Tibial nerve (tissue), 4 donors: ENCODE results near the gene SLC22A12. TPM values are rescaled to one million over a fixed set of nuclear protein-coding genes. Genes with fewer than 3 reads are reported as not detected.
A peak's percentile ranks its signal among the peaks of the same experiment; 100 is the strongest.

Source experiments
- DNase-seq, 2 donors: peaks; one replicate each; pipeline ENCODE4 v3.0.0-alpha.2; 2019; ENCODE audit warnings: low spot score in 2 of 2
- H3K27ac ChIP-seq, 4 donors: fragments of 200-600 bp; sonication (generic) in 3 of 4; one replicate each; pipeline ENCODE4 v1.5.1; 2017 to 2019; ENCODE audit warnings: mild to moderate bottlenecking in 1 of 4
- H3K27me3 ChIP-seq, 2 donors: fragments of 200-600 bp; sonication (generic) in 1 of 2; one replicate each; pipeline versions ENCODE4 v1.5.1 to v1.6.0; 2017 to 2019
- H3K36me3 ChIP-seq, 3 donors: fragments of 200-600 bp; sonication (generic); one replicate each; pipeline ENCODE4 v1.5.1; 2018 to 2019
- H3K4me1 ChIP-seq, 4 donors: fragments of 200-600 bp; sonication (generic) in 3 of 4; one replicate each; pipeline ENCODE4 v1.5.1; 2017 to 2019
- H3K4me3 ChIP-seq, 4 donors: fragments of 200-600 bp; sonication (generic) in 3 of 4; one replicate each; pipeline ENCODE4 v1.5.1; 2017 to 2019; ENCODE audit warnings: mild to moderate bottlenecking in 1 of 4, moderate library complexity in 1 of 4
- H3K9me3 ChIP-seq, 4 donors: fragments of 200-600 bp; sonication (generic) in 3 of 4; one replicate each; pipeline ENCODE4 v1.5.1; 2017 to 2019
- CTCF ChIP-seq, 5 experiments: fragments of 200-600 bp in 3 of 5; fragments of 450-650 bp in 2 of 5; sonication (generic) in 3 of 5; IDR thresholded peaks; one replicate each; pipeline ENCODE4 v1.5.1; 2016 to 2019; ENCODE audit warnings: antibody characterized with exemption in 5 of 5, mild to moderate bottlenecking in 3 of 5, moderate library complexity in 2 of 5
- EP300 ChIP-seq, 2 donors: sonication (generic); formaldehyde crosslinking; IDR thresholded peaks; one replicate each; pipeline ENCODE4 v1.6.1; 2017; ENCODE audit warnings: antibody characterized with exemption in 2 of 2, mild to moderate bottlenecking in 1 of 2
- POLR2A ChIP-seq, 2 donors: fragments of 450-650 bp; IDR thresholded peaks; one replicate each; pipeline ENCODE4 v1.6.1; 2017; ENCODE audit warnings: antibody characterized with exemption in 2 of 2, mild to moderate bottlenecking in 2 of 2, moderate library complexity in 2 of 2
- WGBS, 2 donors: methylation state at CpG; one replicate each; pipeline ENCODE4 v1.1.5; 2018; 5-methylcytosine and 5-hydroxymethylcytosine counted together
- total RNA-seq, 4 donors: library from RNA; depleted of rRNA; stranded (reverse); fragments of >200 nt; gene quantifications; one replicate each; pipeline ENCODE4 v1.1.0, GENCODE V29; 2016

Gene SLC22A12
- total RNA-seq, 4 donors from 2014 or later: 0.30 TPM; not detected in 3

GRCh38 chr11:64605656-64606585 is 14.9 kb downstream of the SLC22A12 start:
- H3K4me3 ChIP-seq: no peak overlapping the region

GRCh38 chr11:64606796-64607380 is 15.9 kb downstream of the SLC22A12 start:
- Histone ChIP-seq H3K36me3 (no peaks in the 10 kb centered on the region), H3K4me3 (no peak overlapping the region), H3K4me1 (peaks cover 0 to 20% (median 0%) of the 10 kb centered on the region in 4 donors), H3K9me3 (no peaks in the 10 kb centered on the region), H3K27ac (peak overlapping the region in 1 of 4 donors; percentile 11), H3K27me3 (peaks cover 0 to 8% of the 10 kb centered on the region in 2 donors)
- TF ChIP-seq CTCF (IDR thresholded peaks at IDR 0.05): no peak
- no peak for TF ChIP-seq EP300 (IDR thresholded peaks at IDR 0.05)
- TF ChIP-seq POLR2A (IDR thresholded peaks at IDR 0.05): no peak
- WGBS, 2 donors: 73 to 74% methylated on average over 23 of the region's 23 CpGs
- DNase-seq: no peak

More at GRCh38 chr11:64605656-64606585, 14.9 kb downstream of the SLC22A12 start:
- TF ChIP-seq EP300 (IDR thresholded peaks at IDR 0.05): no peak
- TF ChIP-seq CTCF (IDR thresholded peaks at IDR 0.05): no peak
- no peak for TF ChIP-seq POLR2A (IDR thresholded peaks at IDR 0.05)
- Histone ChIP-seq H3K27ac (no peak overlapping the region), H3K4me1 (peaks cover 0 to 20% (median 0%) of the 10 kb centered on the region in 4 donors), H3K27me3 (peaks cover 0 to 8% of the 10 kb centered on the region in 2 donors), H3K36me3 (no peaks in the 10 kb centered on the region), H3K9me3 (no peaks in the 10 kb centered on the region)
- DNase-seq: no peak
- 56 to 66% methylated on average over 21 of the region's 21 CpGs for WGBS, 2 donors

GRCh38 chr11:64607381-64607985 is 16.5 kb downstream of the SLC22A12 start:
- DNase-seq: no peak
- H3K4me3 ChIP-seq: peak overlapping the region in 3 of 4 donors; percentile 7 to 36 (median 15)
- no peaks in the 10 kb centered on the region for H3K36me3 ChIP-seq
- no peaks in the 10 kb centered on the region for H3K9me3 ChIP-seq
- 54 to 79% methylated on average over 30 to 38 of the region's 55 CpGs for WGBS, 2 donors
- H3K27me3 ChIP-seq: peaks cover 0 to 8% of the 10 kb centered on the region in 2 donors
- H3K27ac ChIP-seq: peak overlapping the region in 2 of 4 donors; percentile 11 to 24
- no peak for TF ChIP-seq POLR2A (IDR thresholded peaks at IDR 0.05)
- no peak for TF ChIP-seq CTCF (IDR thresholded peaks at IDR 0.05)
- TF ChIP-seq EP300 (IDR thresholded peaks at IDR 0.05): no peak
- H3K4me1 ChIP-seq: peaks cover 0 to 20% (median 0%) of the 10 kb centered on the region in 4 donors

GRCh38 chr11:64608046-64608445 is 17.0 kb downstream of the SLC22A12 start:
- no peak for TF ChIP-seq CTCF (IDR thresholded peaks at IDR 0.05)
- no peak for TF ChIP-seq EP300 (IDR thresholded peaks at IDR 0.05)
- WGBS, 2 donors: 16 to 19% methylated on average over 18 of the region's 18 CpGs
- Histone ChIP-seq H3K4me3 (peak overlapping the region in 3 of 4 donors; percentile 7 to 36 (median 15)), H3K27ac (peak overlapping the region in 2 of 4 donors; percentile 11 to 24), H3K27me3 (peaks cover 0 to 8% of the 10 kb centered on the region in 2 donors), H3K4me1 (peaks cover 0 to 20% (median 0%) of the 10 kb centered on the region in 4 donors), H3K9me3 (no peaks in the 10 kb centered on the region), H3K36me3 (no peaks in the 10 kb centered on the region)
- DNase-seq: no peak
